ENCODE results near the gene FAM204A.

FAM204A gene

GRCh38 chr10:118277871-118278270, 64.3 kb downstream of the FAM204A start:
- no peak for DNase-seq

- no peak for DNase-seq
Observed at GRCh38 chr10:118276727-118277126, 65.4 kb downstream of the FAM204A start.

- DNase-seq = no peak
Observed at GRCh38 chr10:118276204-118276603, 65.9 kb downstream of the FAM204A start.

GRCh38 chr10:118273662-118274061, 68.5 kb downstream of the FAM204A start:
- no peak for DNase-seq

GRCh38 chr10:118272767-118273166, 69.4 kb downstream of the FAM204A start:
- no peak for DNase-seq

- DNase-seq = no peak
Observed at GRCh38 chr10:118272149-118272721, 69.9 kb downstream of the FAM204A start.

- no peak for DNase-seq
Observed at GRCh38 chr10:118271671-118272070, 70.5 kb downstream of the FAM204A start.

- no peak for DNase-seq
Observed at GRCh38 chr10:118266098-118266748, 75.9 kb downstream of the FAM204A start.

- no peak for DNase-seq
Observed at GRCh38 chr10:118264838-118265470, 77.2 kb downstream of the FAM204A start.

- no peak for DNase-seq
Observed at GRCh38 chr10:118264252-118264651, 77.9 kb downstream of the FAM204A start.

- DNase-seq = no peak
Observed at GRCh38 chr10:118262538-118262937, 79.6 kb downstream of the FAM204A start.

GRCh38 chr10:118259288-118259906, 82.7 kb downstream of the FAM204A start:
- DNase-seq = no peak

GRCh38 chr10:118258285-118258684, 83.8 kb downstream of the FAM204A start:
- no peak for DNase-seq

- no peak for DNase-seq
Observed at GRCh38 chr10:118256825-118257570, 85.1 kb downstream of the FAM204A start.

- no peak for DNase-seq
Observed at GRCh38 chr10:118256209-118256608, 85.9 kb downstream of the FAM204A start.

GRCh38 chr10:118255355-118255754, 86.8 kb downstream of the FAM204A start:
- no peak for DNase-seq

- no peak for DNase-seq
Observed at GRCh38 chr10:118254654-118255053, 87.5 kb downstream of the FAM204A start.

GRCh38 chr10:118253397-118253796, 88.7 kb downstream of the FAM204A start:
- no peak for DNase-seq

GRCh38 chr10:118251791-118252190, 90.3 kb downstream of the FAM204A start:
- DNase-seq = no peak

- DNase-seq = no peak
Observed at GRCh38 chr10:118249714-118250113, 92.4 kb downstream of the FAM204A start.
